CD4-positive, alpha-beta T cell treated with Interferon alpha-2 for 1 hour (primary cell): Measurements from ENCODE around the gene FLNA.
"Not testable (repeated sequence)": the region's sequence is repeated elsewhere in the genome, so short reads cannot be mapped to it uniquely, and the experiment has no call there.

Experiments used
- DNase-seq, 2 donors: peaks; one replicate each; pipeline ENCODE4 v3.0.0-alpha.2; 2020 to 2022

FLNA gene

GRCh38 chrX:154358829-154359228 lies 15.6 kb downstream of the FLNA start:
- DNase-seq = no peak

GRCh38 chrX:154358011-154358410 lies 16.4 kb downstream of the FLNA start:
- no peak for DNase-seq

GRCh38 chrX:154357205-154357604 lies 17.2 kb downstream of the FLNA start:
- no peak for DNase-seq

GRCh38 chrX:154356596-154356995 lies 17.8 kb downstream of the FLNA start:
- no peak for DNase-seq

DNA sequence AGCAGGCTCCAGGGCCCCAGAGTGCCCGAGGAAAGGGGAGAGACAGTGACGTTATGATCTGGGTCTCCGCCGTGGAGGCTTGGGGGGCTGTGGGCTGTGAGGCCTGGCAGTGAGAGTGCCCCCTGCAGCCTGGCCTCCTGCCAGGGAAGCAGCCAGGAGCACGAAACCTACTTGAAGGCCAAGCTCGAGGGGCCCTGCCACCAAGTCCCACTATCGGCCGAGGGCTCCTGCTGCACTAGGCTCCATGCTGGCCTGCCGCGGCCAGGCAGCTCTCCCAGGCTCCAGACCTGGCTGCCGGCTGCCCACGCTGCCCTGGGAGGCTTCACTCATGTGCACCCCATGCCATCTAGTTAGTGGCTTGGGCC lies 18.7 kb downstream of the FLNA start:
- no peak for DNase-seq

DNA sequence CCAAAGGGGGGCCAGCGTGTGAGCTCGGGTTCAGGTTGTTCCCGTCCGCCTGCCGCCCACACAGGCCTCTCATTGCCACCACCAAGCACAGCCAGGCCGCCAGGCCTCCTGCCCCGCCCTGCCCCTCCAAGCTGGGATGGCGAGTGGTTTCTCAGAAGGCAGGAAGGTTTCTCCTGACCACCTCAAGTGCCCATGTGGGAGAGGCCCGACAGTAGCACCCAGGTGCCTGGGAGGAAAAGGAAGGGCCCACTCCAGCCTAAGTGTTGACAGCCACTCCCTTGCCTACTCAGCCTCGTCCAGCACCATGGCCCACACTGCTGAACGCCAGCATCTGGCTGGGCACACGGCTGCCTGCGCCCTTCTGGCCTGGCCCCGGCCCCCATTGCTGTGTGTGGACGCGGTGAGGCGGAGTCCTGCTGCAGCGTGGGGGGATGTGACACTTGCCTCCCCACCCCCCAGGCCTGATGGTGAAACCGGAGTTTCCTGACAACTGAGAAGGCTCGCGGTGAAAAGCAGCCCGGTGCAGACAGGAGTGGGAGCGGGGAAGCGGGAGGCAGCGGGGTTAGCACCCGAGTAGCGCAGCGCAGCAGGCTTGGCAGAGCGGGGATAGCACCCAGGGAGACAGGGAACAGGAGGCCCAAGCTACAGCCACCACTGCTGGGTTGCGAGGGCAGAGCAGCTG lies 19.2 kb downstream of the FLNA start:
- DNase-seq = no peak

- no peak for DNase-seq
These were observed 19.9 kb downstream of the FLNA start for GRCh38 chrX:154354516-154354915.

DNA sequence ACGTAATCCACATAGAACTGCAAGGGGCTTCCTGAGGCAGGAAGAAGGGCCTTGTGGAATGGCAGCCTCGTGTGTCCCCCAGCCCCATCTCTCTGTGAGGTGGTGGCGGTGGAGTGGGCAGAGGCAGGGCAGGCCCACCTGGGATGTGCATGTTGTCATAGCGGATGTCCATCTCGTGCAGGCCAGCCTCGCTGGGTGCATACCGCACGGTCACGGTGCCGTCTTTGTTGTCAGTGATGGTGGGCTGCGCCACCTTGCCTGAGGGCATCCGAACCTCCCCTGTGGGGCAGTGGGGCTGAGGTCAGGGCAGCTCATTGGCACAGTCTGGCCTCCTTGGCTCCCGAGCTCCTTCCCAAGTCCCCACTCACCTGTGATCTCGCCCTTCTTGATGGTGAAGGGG lies 20.4 kb downstream of the FLNA start:
- DNase-seq = no peak

- no peak for DNase-seq
These were observed 21.1 kb downstream of the FLNA start for GRCh38 chrX:154353172-154353843.

- DNase-seq = no peak
These were observed 22.0 kb downstream of the FLNA start for GRCh38 chrX:154352466-154352865.

GRCh38 chrX:154352012-154352401 lies 22.4 kb downstream of the FLNA start:
- DNase-seq = no peak

DNA sequence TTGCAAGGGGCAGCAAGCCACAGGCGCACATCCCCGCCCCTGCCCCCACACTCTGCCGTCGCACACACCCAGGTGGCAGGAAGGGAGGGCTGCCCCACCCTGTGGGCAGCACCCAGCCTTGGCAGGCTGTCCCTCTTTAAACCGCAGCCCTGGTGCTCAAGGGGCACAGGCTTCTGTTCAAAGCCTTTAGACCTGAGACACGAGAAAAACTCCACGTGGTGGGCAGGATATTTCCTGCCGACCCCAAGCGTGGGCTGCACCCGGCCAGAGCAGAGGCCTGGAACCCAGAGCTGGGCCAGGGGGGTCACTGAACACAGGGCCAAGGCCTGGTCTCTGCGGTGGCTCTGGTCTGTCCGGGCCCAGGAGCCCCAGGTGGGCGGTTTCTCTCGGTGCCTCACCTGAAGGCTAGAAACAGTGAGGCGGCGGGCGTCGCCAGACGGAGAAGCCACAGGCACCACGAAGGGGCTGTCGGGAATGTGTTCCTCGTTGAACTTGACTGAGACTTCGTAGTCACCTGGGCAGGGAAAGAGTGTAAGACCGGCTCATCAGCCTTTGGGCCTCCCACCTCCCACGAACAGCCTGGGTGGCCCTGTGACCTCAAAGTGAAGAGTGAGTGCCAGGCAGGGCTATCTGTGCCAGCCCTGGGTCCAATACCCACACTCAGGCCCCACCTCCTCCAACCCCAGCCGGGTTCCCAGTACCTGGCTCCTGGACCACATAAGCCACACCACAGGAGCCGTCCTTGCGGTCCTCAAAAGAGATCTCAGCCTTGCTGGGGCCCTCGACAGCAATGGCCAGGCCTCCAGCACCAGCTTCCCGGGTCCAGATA lies 23.0 kb downstream of the FLNA start:
- peak; percentile 52 to 72 for DNase-seq

DNA sequence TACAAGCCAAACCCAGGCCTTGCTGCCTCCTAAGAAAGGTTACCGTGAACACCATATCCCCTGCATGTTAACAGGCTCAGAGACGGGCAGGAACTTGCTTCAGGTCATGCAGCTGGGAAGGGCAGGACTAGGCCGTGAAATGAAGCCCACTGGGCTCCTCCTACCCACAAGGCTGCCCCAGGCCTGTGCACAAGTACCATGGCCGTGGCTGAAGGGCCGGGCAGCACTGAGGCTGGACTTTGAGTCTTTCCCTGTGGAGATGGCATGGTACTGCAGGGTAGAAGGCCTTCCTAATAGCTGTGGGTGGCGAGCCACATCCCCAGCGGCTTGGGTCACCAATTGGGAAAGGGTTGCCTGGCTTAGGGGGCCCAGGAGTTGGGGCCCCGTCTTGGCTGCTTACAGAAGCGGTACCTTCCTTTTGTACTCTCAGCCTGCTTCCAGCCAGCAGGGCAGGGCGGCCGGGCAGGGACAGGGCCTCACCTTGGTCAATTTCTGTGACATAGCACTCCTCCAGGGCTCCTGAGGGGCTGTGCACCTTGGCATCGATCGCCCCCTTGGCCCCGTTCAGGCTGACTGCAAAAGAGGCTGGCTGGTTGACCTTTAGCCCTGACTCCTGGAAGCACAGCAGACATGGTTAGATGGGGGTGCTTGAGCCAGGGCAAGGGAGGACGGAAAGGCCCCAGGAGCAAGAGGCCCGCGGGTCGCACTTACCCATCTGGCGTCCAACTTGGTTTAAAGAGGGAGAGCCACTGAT lies 23.8 kb downstream of the FLNA start:
- no peak for DNase-seq

DNA sequence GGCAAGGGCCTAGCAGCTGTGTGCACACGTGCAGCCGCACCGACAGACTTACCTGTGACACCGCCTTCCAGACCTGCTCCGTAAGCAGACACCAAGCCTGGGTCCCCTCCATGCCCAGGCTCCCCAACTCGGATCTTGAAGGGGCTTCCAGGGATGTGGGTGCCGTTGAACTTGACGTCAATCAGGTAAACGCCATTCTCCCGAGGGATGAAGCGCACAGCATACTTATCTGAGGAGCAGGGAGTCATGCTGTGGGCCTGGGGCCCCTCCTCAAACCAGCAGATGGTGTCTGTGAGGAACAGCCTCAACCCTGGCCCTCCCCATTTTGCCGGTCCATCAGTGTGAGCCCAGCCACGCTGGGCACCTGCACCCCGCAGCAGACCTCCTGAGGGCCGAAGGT lies 24.5 kb downstream of the FLNA start:
- DNase-seq = no peak

- no peak for DNase-seq
These were observed 25.0 kb downstream of the FLNA start for GRCh38 chrX:154349359-154349935.

DNA sequence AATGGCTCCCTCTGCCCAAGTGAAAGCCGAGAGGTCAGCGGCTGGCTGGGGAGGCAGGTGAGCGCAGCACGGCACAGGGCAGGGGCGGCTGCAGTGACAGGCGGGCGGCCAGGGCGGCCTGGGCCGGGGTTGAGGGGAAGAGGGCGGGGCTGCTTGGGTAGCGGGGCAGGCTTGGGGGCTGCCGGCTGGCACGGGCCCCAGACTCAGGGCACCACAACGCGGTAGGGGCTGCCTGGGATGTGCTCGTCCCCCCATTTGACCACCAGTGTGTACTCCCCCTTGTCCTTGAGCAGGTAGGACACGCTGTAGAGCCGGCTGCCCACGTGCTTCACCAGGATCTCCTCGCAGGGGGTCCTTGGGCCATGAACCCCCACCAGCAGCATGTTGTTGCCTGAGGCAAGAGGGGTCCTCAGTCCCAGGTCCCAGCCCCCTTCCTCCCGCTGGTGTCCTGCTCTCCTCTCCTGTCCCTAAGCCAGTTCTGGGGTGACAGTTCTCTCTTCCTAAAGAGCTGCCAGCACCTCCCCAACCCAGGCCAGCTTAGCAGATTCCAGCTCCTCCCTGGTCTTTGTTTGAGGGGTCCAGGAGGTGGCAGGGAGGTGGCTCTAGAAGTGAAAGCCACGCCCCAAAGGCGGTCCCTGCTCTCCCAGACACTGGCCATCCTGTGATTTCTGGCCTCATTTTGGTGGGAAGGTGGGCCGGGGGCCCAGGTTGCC lies 25.6 kb downstream of the FLNA start:
- no peak for DNase-seq

- DNase-seq = no peak
These were observed 26.3 kb downstream of the FLNA start for GRCh38 chrX:154348114-154348531.

GRCh38 chrX:154343620-154344019 lies 30.8 kb downstream of the FLNA start:
- DNase-seq = not testable (repeated sequence)

GRCh38 chrX:154343063-154343462 lies 31.4 kb downstream of the FLNA start:
- DNase-seq = not testable (repeated sequence)

GRCh38 chrX:154341399-154342298 lies 32.8 kb downstream of the FLNA start:
- DNase-seq = not testable (repeated sequence)

- DNase-seq = no peak
These were observed 39.9 kb downstream of the FLNA start for GRCh38 chrX:154334496-154334895.
